ENCODE results near the gene TSC22D1.

DNA sequence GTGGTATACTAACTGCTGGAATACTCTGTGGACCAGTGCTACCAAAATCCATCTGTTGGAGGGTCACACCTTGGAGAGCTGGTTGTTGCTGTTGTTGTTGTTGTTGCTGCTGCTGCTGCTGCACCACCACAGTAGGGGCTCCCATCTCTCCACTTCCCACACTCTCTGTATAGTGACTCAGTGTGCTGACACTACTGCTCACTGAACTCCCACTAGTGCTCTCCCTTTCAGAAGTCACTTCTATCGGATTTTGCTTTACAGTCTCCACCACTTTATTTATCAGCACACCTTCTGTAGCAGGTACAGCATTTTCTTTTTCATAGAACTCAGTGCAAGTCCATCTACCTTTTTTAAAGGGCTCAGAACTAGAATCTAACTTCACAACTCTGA, 1.7 kb downstream of the TSC22D1 start:
- TF ChIP-seq FOXJ3 (CRISPR knock-in tag; IDR thresholded peaks at IDR 0.05; ENCODE audit: borderline replicate concordance) = no peak
- TF ChIP-seq, protein P1, sequence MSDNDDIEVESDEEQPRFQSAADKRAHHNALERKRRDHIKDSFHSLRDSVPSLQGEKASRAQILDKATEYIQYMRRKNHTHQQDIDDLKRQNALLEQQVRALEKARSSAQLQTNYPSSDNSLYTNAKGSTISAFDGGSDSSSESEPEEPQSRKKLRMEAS (CRISPR knock-in tag; IDR thresholded peaks at IDR 0.05) = no peak
- TF ChIP-seq IRF2 (CRISPR knock-in tag; IDR thresholded peaks at IDR 0.05; ENCODE audit: borderline replicate concordance, low read depth) = no peak
- no peak for TF ChIP-seq ETV6 (CRISPR knock-in tag; IDR thresholded peaks at IDR 0.05)
- no peak for TF ChIP-seq ESRRA (CRISPR knock-in tag; IDR thresholded peaks at IDR 0.05; ENCODE audit: borderline replicate concordance)
- TF ChIP-seq, protein P2, sequence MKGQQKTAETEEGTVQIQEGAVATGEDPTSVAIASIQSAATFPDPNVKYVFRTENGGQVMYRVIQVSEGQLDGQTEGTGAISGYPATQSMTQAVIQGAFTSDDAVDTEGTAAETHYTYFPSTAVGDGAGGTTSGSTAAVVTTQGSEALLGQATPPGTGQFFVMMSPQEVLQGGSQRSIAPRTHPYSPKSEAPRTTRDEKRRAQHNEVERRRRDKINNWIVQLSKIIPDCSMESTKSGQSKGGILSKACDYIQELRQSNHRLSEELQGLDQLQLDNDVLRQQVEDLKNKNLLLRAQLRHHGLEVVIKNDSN (CRISPR knock-in tag; IDR thresholded peaks at IDR 0.05) = no peak

Measured in WTC11 (cell line).